Loucy (cell line): ENCODE data around the gene MOV10.

Experiments
- H2AFZ ChIP-seq: fragments of 200-600 bp; sonication (generic); 2 replicates; pipeline ENCODE4 v1.6.0; 2016; ENCODE audit warnings: antibody characterized with exemption, mild to moderate bottlenecking, low read length, moderate library complexity
- H3F3A ChIP-seq: fragments of 200-600 bp; 2 replicates; pipeline ENCODE4 v1.6.0; 2016; ENCODE audit warnings: antibody characterized with exemption, low read depth, mild to moderate bottlenecking
- H3K27me3 ChIP-seq: fragments of 200-600 bp; sonication (generic); 2 replicates; pipeline ENCODE4 v1.6.1; 2014; ENCODE audit warnings: low read length, mild to moderate bottlenecking; ENCODE audit not compliant: insufficient read depth, poor library complexity, severe bottlenecking
- H3K36me3 ChIP-seq: fragments of 200-600 bp; sonication (generic); 2 replicates; pipeline ENCODE4 v1.6.1; 2016; ENCODE audit warnings: low read length; ENCODE audit not compliant: insufficient read depth
- H3K4me1 ChIP-seq: fragments of 200-600 bp; sonication (generic); 2 replicates; pipeline ENCODE4 v1.5.1; 2014; ENCODE audit warnings: low read length, mild to moderate bottlenecking; ENCODE audit not compliant: insufficient read depth, poor library complexity, severe bottlenecking
- H3K4me2 ChIP-seq: fragments of 200-600 bp; sonication (generic); 2 replicates; pipeline ENCODE4 v1.6.0; 2014; ENCODE audit warnings: antibody characterized with exemption, low read length, low read depth, mild to moderate bottlenecking; ENCODE audit not compliant: poor library complexity, severe bottlenecking
- H3K4me3 ChIP-seq: fragments of 200-600 bp; sonication (generic); 2 replicates; pipeline ENCODE4 v1.5.1; 2014; ENCODE audit warnings: low read length, mild to moderate bottlenecking, mixed read lengths; ENCODE audit not compliant: poor library complexity, severe bottlenecking
- H3K79me2 ChIP-seq: fragments of 200-600 bp; sonication (generic); 2 replicates; pipeline ENCODE4 v1.6.1; 2014; ENCODE audit warnings: low read length; ENCODE audit not compliant: insufficient read depth
- H3K9ac ChIP-seq: fragments of 200-600 bp; sonication (generic); 2 replicates; pipeline ENCODE4 v1.6.0; 2014; ENCODE audit warnings: mild to moderate bottlenecking, low read depth, low read length, moderate library complexity; ENCODE audit not compliant: poor library complexity, severe bottlenecking
- H3K9me2 ChIP-seq: fragments of 200-600 bp; sonication (generic); replicated peaks from 2 replicates; pipeline ENCODE4 v1.6.1; 2016; ENCODE audit warnings: low read depth, low read length, mixed read lengths
- H3K9me3 ChIP-seq: fragments of 200-600 bp; sonication (generic); 2 replicates; pipeline ENCODE4 v1.6.1; 2014; ENCODE audit warnings: mild to moderate bottlenecking, antibody characterized with exemption, low read length, low read depth; ENCODE audit not compliant: insufficient read depth
- H4K20me1 ChIP-seq: fragments of 200-600 bp; sonication (generic); 2 replicates; pipeline ENCODE4 v1.6.0; 2014; ENCODE audit warnings: antibody characterized with exemption, low read length, mild to moderate bottlenecking; ENCODE audit not compliant: insufficient read depth, poor library complexity, severe bottlenecking
- EZH2phosphoT487 ChIP-seq: fragments of 200-600 bp; IDR thresholded peaks from 2 replicates; pipeline ENCODE4 v1.6.1; 2018; ENCODE audit warnings: antibody characterized with exemption, mild to moderate bottlenecking, moderate library complexity, borderline replicate concordance
- TF ChIP-seq, protein P1 (sequence below): fragments of 200-600 bp; sonication (generic); conservative IDR thresholded peaks from 2 replicates; pipeline ENCODE4 v1.5.1; 2014; ENCODE audit warnings: mild to moderate bottlenecking, antibody characterized with exemption, low read length

MOV10 gene

GRCh38 chr1:112665857-112666256, 8.6 kb upstream of the MOV10 start:
- no peaks in the 10 kb centered on the region for H3K27me3 ChIP-seq
- peaks cover 89% of the 10 kb centered on the region for H3K36me3 ChIP-seq
- no peak overlapping the region for H3K9ac ChIP-seq
- H3K9me2 ChIP-seq = no peaks in the 10 kb centered on the region
- no peaks in the 10 kb centered on the region for H4K20me1 ChIP-seq
- TF ChIP-seq, protein P1, sequence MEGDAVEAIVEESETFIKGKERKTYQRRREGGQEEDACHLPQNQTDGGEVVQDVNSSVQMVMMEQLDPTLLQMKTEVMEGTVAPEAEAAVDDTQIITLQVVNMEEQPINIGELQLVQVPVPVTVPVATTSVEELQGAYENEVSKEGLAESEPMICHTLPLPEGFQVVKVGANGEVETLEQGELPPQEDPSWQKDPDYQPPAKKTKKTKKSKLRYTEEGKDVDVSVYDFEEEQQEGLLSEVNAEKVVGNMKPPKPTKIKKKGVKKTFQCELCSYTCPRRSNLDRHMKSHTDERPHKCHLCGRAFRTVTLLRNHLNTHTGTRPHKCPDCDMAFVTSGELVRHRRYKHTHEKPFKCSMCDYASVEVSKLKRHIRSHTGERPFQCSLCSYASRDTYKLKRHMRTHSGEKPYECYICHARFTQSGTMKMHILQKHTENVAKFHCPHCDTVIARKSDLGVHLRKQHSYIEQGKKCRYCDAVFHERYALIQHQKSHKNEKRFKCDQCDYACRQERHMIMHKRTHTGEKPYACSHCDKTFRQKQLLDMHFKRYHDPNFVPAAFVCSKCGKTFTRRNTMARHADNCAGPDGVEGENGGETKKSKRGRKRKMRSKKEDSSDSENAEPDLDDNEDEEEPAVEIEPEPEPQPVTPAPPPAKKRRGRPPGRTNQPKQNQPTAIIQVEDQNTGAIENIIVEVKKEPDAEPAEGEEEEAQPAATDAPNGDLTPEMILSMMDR = no peak
- no peak for TF ChIP-seq EZH2phosphoT487
- H2AFZ ChIP-seq = no peak overlapping the region
- no peak overlapping the region for H3K4me3 ChIP-seq
- no peaks in the 10 kb centered on the region for H3K79me2 ChIP-seq
- no peak overlapping the region for H3K4me2 ChIP-seq
- no peaks in the 10 kb centered on the region for H3K4me1 ChIP-seq
- H3K9me3 ChIP-seq = no peaks in the 10 kb centered on the region
- no peaks in the 10 kb centered on the region for H3F3A ChIP-seq

DNA sequence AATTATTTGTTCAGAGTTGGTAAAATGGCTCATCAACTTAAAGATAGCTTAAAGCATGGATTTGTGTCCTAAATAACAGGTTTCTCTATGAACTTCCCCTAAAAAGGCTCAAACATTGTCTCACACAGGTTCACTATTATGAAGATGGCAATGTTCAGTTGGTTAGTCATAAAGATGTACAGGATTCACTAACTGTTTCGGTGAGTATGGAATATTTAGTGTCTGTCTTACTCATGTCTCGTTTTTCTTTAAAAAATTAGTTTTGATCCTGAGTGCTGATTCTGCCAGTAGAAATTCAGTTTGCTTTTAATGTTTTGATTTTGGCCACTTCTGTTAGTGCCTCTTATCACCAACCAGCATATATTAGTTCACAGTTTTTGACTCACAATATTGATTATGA, 7.5 kb upstream of the MOV10 start:
- H3K9me3 ChIP-seq = no peaks in the 10 kb centered on the region
- no peak overlapping the region for H3K9ac ChIP-seq
- H4K20me1 ChIP-seq = no peaks in the 10 kb centered on the region
- H3K79me2 ChIP-seq = no peaks in the 10 kb centered on the region
- no peak overlapping the region for H2AFZ ChIP-seq
- H3K9me2 ChIP-seq = no peaks in the 10 kb centered on the region
- no peak for TF ChIP-seq EZH2phosphoT487
- TF ChIP-seq, protein P1 = no peak
- H3K36me3 ChIP-seq = peaks cover 88% of the 10 kb centered on the region
- no peaks in the 10 kb centered on the region for H3F3A ChIP-seq
- no peaks in the 10 kb centered on the region for H3K4me1 ChIP-seq
- no peak overlapping the region for H3K4me3 ChIP-seq
- H3K4me2 ChIP-seq = no peak overlapping the region
- H3K27me3 ChIP-seq = no peaks in the 10 kb centered on the region

- H3K36me3 ChIP-seq = peaks cover 53% of the 10 kb centered on the region
- no peak overlapping the region for H3K4me3 ChIP-seq
- H3K4me2 ChIP-seq = no peak overlapping the region
- peaks cover 9% of the 10 kb centered on the region for H4K20me1 ChIP-seq
- H3F3A ChIP-seq = peaks cover 6% of the 10 kb centered on the region; the same call in 1 of the 2 replicates
- TF ChIP-seq, protein P1 = no peak
- TF ChIP-seq EZH2phosphoT487 = no peak
- H3K9me3 ChIP-seq = no peaks in the 10 kb centered on the region
- peaks cover 22% of the 10 kb centered on the region for H3K4me1 ChIP-seq
- peaks cover 19% of the 10 kb centered on the region for H3K79me2 ChIP-seq
- H3K9ac ChIP-seq = no peak overlapping the region
- H3K27me3 ChIP-seq = no peaks in the 10 kb centered on the region
- H2AFZ ChIP-seq = no peak overlapping the region
- no peaks in the 10 kb centered on the region for H3K9me2 ChIP-seq
These were observed 2.5 kb upstream of the MOV10 start for GRCh38 chr1:112672009-112672408.
